Measurements from ENCODE around the gene WDR1. TPM values are rescaled to one million over a fixed set of nuclear protein-coding genes. Genes with fewer than 3 reads are reported as not detected.

Gene WDR1
- total RNA-seq, 1 donor from 2014 or later, result 161 TPM

DNA sequence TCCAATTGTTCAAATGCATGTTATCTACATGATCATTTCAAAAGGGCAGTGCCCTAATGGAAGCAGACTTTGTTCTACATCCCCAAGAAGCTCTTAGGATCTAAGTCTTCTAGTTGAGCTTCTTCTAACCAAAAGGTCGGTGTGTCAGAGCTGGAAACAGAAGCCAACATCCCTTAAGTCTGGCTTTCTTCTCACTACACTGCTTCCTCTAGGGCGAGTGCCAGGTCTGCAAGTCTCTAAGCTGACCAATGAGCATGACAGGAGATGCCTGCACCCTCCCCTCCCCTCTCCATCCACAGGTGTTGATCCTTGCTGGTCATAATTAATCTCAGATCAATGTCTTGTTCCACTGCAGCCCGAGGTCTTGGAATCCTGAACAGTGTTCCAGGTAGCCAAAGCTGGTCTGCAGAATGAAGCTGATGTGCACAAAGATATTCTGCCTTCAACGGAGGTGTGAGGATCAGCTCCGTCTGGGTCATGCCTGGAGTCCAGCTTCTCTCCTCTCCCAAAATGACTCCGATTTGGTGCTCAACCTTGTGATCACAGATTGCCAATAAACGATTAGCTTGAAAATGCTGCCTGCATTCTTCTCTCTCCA, 44.1 kb downstream of the WDR1 start:
- H3K27me3 Mint-ChIP-seq (ENCODE audit: unreplicated experiment), result peaks cover 2% of the 10 kb centered on the region
- no peak for DNase-seq

GRCh38 chr4:10069075-10069642, 47.4 kb downstream of the WDR1 start:
- TF ChIP-seq, protein P1, sequence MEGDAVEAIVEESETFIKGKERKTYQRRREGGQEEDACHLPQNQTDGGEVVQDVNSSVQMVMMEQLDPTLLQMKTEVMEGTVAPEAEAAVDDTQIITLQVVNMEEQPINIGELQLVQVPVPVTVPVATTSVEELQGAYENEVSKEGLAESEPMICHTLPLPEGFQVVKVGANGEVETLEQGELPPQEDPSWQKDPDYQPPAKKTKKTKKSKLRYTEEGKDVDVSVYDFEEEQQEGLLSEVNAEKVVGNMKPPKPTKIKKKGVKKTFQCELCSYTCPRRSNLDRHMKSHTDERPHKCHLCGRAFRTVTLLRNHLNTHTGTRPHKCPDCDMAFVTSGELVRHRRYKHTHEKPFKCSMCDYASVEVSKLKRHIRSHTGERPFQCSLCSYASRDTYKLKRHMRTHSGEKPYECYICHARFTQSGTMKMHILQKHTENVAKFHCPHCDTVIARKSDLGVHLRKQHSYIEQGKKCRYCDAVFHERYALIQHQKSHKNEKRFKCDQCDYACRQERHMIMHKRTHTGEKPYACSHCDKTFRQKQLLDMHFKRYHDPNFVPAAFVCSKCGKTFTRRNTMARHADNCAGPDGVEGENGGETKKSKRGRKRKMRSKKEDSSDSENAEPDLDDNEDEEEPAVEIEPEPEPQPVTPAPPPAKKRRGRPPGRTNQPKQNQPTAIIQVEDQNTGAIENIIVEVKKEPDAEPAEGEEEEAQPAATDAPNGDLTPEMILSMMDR (IDR thresholded peaks at IDR 0.05; ENCODE audit: partially characterized antibody, unreplicated experiment), result no peak
- no peak for DNase-seq
- Mint-ChIP-seq H3K27me3 (ENCODE audit: unreplicated experiment) (no peaks in the 10 kb centered on the region), H3K36me3 (ENCODE audit: unreplicated experiment) (no peaks in the 10 kb centered on the region), H3K4me1 (ENCODE audit: low read depth, unreplicated experiment) (peaks cover 2% of the 10 kb centered on the region), H3K9me3 (ENCODE audit: unreplicated experiment) (peaks cover 2% of the 10 kb centered on the region), H3K27ac (ENCODE audit: unreplicated experiment) (no peak overlapping the region), H3K4me3 (ENCODE audit: unreplicated experiment) (no peak overlapping the region)

More for the DNA sequence above, 44.1 kb downstream of the WDR1 start:
- no peaks in the 10 kb centered on the region for H3K4me1 Mint-ChIP-seq (ENCODE audit: low read depth, unreplicated experiment)
- no peaks in the 10 kb centered on the region for H3K36me3 Mint-ChIP-seq (ENCODE audit: unreplicated experiment)
- no peak overlapping the region for H3K4me3 Mint-ChIP-seq (ENCODE audit: unreplicated experiment)
- H3K9me3 Mint-ChIP-seq (ENCODE audit: unreplicated experiment), result peaks cover 2% of the 10 kb centered on the region
- TF ChIP-seq, protein P1 (IDR thresholded peaks at IDR 0.05; ENCODE audit: partially characterized antibody, unreplicated experiment), result no peak
- no peak overlapping the region for H3K27ac Mint-ChIP-seq (ENCODE audit: unreplicated experiment)

DNA sequence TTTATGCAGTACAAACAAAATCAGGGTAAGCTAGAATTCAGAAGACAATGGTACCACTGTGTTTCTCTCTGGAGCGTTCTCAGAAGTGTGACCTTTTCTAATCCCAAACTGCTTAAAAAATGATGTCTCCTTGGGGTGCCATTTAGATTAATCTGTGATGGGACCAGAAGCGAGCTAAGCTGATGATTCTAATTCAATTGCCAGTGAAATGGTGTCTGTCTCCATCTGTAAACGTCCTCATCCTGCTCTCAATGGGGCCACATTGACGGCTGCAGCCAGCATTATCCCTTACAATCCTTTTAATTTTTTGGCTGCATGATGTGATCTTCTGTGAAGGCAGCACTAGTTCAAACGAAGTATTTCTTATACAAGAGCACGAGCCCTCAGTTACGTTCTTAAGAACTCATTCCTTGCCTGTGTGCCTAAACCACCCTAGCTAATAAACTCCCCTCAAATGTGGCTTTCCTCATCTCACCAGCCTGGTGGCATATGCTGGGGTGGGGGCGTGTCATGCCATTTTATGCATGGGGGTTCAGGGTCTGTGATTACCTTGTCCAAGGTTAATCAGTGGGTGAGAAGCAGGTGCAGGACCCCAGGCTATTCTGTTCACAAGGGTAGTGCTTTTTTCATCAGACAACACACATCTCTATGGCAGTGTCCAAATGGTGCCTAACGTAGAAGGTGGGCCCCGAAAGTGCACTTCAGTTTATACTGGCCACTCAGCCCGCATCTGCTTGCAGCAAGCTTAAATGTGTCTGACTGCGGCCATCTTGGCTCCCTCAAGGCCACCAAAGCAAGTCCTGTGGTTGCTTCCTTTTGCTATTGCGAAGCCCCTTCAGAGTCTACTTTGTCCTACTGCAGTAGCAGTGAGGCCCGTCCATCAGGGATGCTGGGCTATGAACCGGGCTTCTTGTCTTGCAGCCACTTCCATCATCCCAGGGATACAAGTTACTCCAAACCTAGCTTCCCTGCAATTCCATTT, 49.6 kb downstream of the WDR1 start:
- H3K4me3 Mint-ChIP-seq (ENCODE audit: unreplicated experiment), result no peak overlapping the region
- no peaks in the 10 kb centered on the region for H3K27me3 Mint-ChIP-seq (ENCODE audit: unreplicated experiment)

GRCh38 chr4:10066206-10066605, 50.4 kb downstream of the WDR1 start:
- TF ChIP-seq, protein P1 (IDR thresholded peaks at IDR 0.05; ENCODE audit: partially characterized antibody, unreplicated experiment), result no peak
- peaks cover 2% of the 10 kb centered on the region for H3K4me1 Mint-ChIP-seq (ENCODE audit: low read depth, unreplicated experiment)
- H3K27ac Mint-ChIP-seq (ENCODE audit: unreplicated experiment), result no peak overlapping the region
- H3K9me3 Mint-ChIP-seq (ENCODE audit: unreplicated experiment), result peaks cover 2% of the 10 kb centered on the region
- no peak overlapping the region for H3K4me3 Mint-ChIP-seq (ENCODE audit: unreplicated experiment)
- H3K27me3 Mint-ChIP-seq (ENCODE audit: unreplicated experiment), result no peaks in the 10 kb centered on the region
- no peaks in the 10 kb centered on the region for H3K36me3 Mint-ChIP-seq (ENCODE audit: unreplicated experiment)
- DNase-seq, result no peak

More for the DNA sequence above, 49.6 kb downstream of the WDR1 start:
- Mint-ChIP-seq H3K4me1 (ENCODE audit: low read depth, unreplicated experiment) (peaks cover 2% of the 10 kb centered on the region), H3K27ac (ENCODE audit: unreplicated experiment) (no peak overlapping the region), H3K36me3 (ENCODE audit: unreplicated experiment) (no peaks in the 10 kb centered on the region), H3K9me3 (ENCODE audit: unreplicated experiment) (peaks cover 2% of the 10 kb centered on the region)
- TF ChIP-seq, protein P1 (IDR thresholded peaks at IDR 0.05; ENCODE audit: partially characterized antibody, unreplicated experiment), result no peak
- no peak for DNase-seq
